Large intestine (tissue), 12 donors: Measurements from ENCODE around the gene ZNF222. TPM values are rescaled to one million over a fixed set of nuclear protein-coding genes. Genes with fewer than 3 reads are reported as not detected.

ENCODE experiments used
- DNase-seq, 2 donors: peaks; one replicate each; pipeline versions ENCODE4 v3.0.0 to v3.0.0-alpha.2; 2013
- H3K27ac ChIP-seq: one replicate; pipeline ENCODE4 v1.5.1; 2013; ENCODE audit warnings: low read length
- H3K27me3 ChIP-seq: 2 replicates; pipeline ENCODE4 v1.6.1; 2013; ENCODE audit warnings: low read length; ENCODE audit not compliant: control insufficient read depth, insufficient read depth
- H3K36me3 ChIP-seq: 2 replicates; pipeline ENCODE4 v1.6.1; 2013; ENCODE audit warnings: low read length; ENCODE audit not compliant: control insufficient read depth, insufficient read depth
- H3K4me1 ChIP-seq: one replicate; pipeline ENCODE4 v1.6.1; 2013; ENCODE audit warnings: low read length; ENCODE audit not compliant: control insufficient read depth, insufficient read depth
- H3K4me3 ChIP-seq: one replicate; pipeline ENCODE4 v1.5.1; 2013; ENCODE audit warnings: low read length
- H3K9me3 ChIP-seq: one replicate; pipeline ENCODE4 v1.6.1; 2013; ENCODE audit warnings: mild to moderate bottlenecking, low read depth, low read length, moderate library complexity; ENCODE audit not compliant: control insufficient read depth
- whole genome bisulfite sequencing: methylation state at CpG from one replicate; pipeline ENCODE4 v1.1.5; 2013; ENCODE audit warnings: low lambda C conversion rate; ENCODE audit not compliant: insufficient coverage; 5-methylcytosine and 5-hydroxymethylcytosine counted together
- long read RNA-seq, 11 donors: transcript quantifications; one replicate each; lab custom pipeline, GENCODE V29; 2026
- polyA plus RNA-seq: library from polyadenylated mRNA; unstranded; fragments of 120-200 nt; gene quantifications from one replicate; pipeline ENCODE4 v1.2.1, GENCODE V29; 2013

ZNF222 gene
- polyA plus RNA-seq = 6.7 TPM
- long read RNA-seq, donor 1, partial matches to known transcripts = 0 of 1 reads
- long read RNA-seq, donor 1, other reads (novel, unspliced or antisense) = 0 of 1 reads
- long read RNA-seq, donor 2 = 0 reads
- long read RNA-seq, donor 3 = 0 reads
- long read RNA-seq, donor 4, partial matches to known transcripts = 0 of 1 reads
- long read RNA-seq, donor 4, other reads (novel, unspliced or antisense) = 0 of 1 reads
- long read RNA-seq, donor 5 = 0 reads
- long read RNA-seq, donor 6, partial matches to known transcripts = 0 of 1 reads
- long read RNA-seq, donor 6, other reads (novel, unspliced or antisense) = 0 of 1 reads
- long read RNA-seq, donor 7 = 0 reads
- long read RNA-seq, donor 8, partial matches to known transcripts = 0 of 1 reads
- long read RNA-seq, donor 8, other reads (novel, unspliced or antisense) = 0 of 1 reads
- long read RNA-seq, donor 9 = 0 reads
- long read RNA-seq, donor 10 = 0 reads
- long read RNA-seq, donor 11, partial matches to known transcripts = 0 of 2 reads
- long read RNA-seq, donor 11, other reads (novel, unspliced or antisense) = 0 of 2 reads

DNA sequence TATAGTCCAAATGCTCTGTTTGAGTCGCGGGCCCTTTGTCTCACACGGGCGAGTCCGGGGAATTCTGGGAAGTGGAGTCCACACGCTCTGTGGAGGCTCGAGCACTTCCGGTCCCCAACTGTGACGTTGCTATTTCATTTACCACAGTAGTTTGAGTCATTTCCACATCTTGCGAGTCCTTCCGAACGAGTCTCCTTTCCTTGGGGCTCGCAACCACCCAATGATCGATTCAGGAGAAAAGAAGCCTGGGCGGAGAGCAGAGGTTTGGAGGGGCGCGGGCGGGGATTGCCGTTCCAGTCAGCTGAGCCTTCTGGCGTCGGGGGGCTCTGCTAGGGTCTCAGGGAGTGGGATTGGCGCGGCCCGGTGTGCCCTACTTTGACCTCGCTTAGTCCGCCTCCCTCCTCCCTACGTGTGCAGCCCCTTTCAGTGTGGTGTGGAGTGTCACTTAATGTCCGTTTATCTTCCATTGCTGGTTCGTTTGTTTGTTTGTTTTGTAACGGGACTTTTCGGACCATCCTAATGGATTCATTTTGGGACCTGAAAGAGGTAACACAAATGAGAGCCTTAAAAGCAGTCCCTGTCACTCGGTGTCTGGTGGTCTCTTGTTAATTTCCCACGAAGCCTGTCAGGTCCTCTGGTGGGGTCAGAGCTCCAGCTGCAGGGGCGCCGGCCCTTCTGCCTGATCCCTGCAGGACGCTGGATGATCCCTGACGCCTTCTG lies at the start of gene ZNF222:
Gene ZNF222, plus strand, starts transcription at position 163 of the 720 bp plus-strand sequence. Its CDS starts 58 bp downstream, at position 221.
- Histone ChIP-seq H3K4me3 (peak within 1 kb of the TSS; percentile 86), H3K27ac (peak within 1 kb of the TSS; percentile 32), H3K9me3 (peaks cover 4% of the 10 kb centered on the region), H3K36me3 (peaks cover 30% of the 10 kb centered on the region), H3K27me3 (no peaks in the 10 kb centered on the region), H3K4me1 (no peaks in the 10 kb centered on the region)
- peak; percentile 80 to 89 for DNase-seq
- WGBS = 0% methylated on average over 2 of the region's 37 CpGs

DNA sequence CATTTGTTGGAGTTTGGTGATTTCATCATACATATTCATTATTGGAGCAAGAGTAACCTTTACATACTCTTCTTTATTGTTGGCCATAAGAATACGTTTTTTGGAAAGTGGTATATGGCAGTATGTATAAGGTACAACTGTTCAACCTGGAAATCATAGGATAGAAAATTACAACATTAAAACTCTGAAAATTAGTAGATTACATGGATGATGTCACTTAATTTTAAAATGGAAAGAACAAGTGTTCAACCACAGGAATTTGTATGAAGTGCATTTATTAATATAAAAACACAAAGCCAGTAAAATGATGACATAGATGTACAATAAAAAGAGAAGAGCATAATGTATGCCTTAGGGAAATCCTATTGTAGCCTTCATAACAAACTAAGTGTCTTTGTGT lies 48.4 kb upstream of the ZNF222 start:
- WGBS = 83% methylated on average over 1 of the region's 1 CpG
- peaks cover 22% of the 10 kb centered on the region for H3K9me3 ChIP-seq
- DNase-seq = no peak

DNA sequence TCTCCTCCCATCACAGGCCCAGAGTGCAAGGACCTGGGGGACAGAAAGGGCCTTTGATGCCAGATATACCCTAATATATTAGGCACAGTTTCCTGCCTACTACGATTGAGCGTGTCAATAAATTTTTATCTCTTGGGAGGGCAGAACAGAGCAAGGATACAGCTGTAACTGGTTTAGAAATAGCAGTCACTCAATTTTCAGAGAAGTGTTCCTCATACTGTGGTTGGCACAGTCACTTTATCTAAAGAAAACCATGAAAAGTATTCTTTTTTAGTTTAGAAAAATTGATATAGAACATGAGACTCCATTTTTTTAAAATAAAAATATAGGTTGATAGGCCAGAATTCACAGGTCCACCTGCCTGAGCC lies 41.7 kb upstream of the ZNF222 start:
- WGBS = no CpG with 5 or more reads among the region's 2 CpGs
- Histone ChIP-seq H3K27me3 (no peaks in the 10 kb centered on the region), H3K4me3 (peak overlapping the region; percentile 65), H3K27ac (no peak overlapping the region), H3K4me1 (no peaks in the 10 kb centered on the region), H3K36me3 (peaks cover 6% of the 10 kb centered on the region), H3K9me3 (peaks cover 3% of the 10 kb centered on the region)
- no peak for DNase-seq

More for the DNA sequence above, 48.4 kb upstream of the ZNF222 start:
- no peaks in the 10 kb centered on the region for H3K36me3 ChIP-seq
- H3K4me1 ChIP-seq = no peaks in the 10 kb centered on the region
- H3K27me3 ChIP-seq = no peaks in the 10 kb centered on the region
- H3K27ac ChIP-seq = no peak overlapping the region
- H3K4me3 ChIP-seq = no peak overlapping the region

DNA sequence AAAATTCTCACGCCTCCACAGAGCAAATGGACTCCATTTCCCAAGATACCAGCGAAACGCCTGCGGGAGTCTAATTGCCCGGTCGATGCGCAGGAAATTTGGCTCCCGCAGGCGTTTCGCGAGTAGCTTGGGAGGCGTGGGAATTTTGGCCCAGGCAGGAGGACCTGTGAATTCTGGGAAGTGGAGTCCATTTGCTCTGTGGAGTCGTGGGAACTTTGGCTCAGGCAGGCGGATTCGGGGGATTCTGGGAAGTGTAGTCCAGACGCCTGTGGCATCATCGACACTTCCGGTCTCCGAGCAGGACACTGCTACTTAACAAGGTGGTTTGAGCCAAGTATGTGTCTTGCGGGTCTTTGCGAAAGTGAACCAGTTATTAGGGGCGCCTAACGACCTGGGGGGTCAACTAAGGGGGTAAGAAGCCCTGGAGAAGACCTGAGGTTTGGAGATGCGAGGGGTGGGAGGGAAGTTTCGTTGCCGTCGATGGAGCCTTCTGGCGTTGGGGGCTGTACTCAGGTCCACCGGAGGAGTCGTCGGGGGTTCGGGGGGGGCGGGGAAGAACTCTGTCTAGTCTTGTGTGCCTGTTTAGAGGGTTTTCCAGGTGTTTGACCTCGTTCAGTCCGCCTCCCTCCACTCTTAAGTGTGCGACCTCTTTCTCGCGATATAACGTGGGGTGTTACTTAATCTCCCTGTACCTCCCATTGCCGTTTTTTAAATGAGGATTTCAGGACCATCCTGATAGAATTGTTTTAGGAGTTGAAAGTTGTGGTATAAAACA lies 41.1 kb upstream of the ZNF222 start, which contains the start of gene ZNF155:
Gene ZNF155, plus strand, starts transcription at position 277 of the 775 bp plus-strand sequence. CDS start 4,356 bp downstream, outside the sequence.
- H3K9me3 ChIP-seq = peaks cover 3% of the 10 kb centered on the region
- H3K27me3 ChIP-seq = no peaks in the 10 kb centered on the region
- H3K36me3 ChIP-seq = peaks cover 11% of the 10 kb centered on the region
- WGBS = no CpG with 5 or more reads among the region's 40 CpGs
- peak within 1 kb of the TSS; percentile 20 for H3K27ac ChIP-seq
- peak within 1 kb of the TSS; percentile 65 for H3K4me3 ChIP-seq
- H3K4me1 ChIP-seq = no peaks in the 10 kb centered on the region
- peak; percentile 91 to 94 for DNase-seq

DNA sequence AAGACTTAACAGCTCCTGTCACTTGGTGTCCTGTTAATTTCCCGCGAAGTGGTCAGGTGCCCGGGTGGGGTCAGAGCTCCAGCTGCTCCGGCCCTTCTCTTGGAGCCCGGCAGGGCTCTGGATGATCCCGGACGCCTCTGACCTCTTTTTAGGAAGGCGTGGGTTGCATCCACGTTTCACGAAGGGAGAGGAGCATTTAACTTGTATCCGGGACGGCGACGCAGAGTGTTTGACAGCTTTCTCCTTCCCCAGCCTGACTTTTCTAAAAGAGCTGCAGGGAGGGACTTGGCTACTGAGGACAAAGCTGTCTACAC lies 40.5 kb upstream of the ZNF222 start:
- peaks cover 3% of the 10 kb centered on the region for H3K9me3 ChIP-seq
- H3K4me1 ChIP-seq = no peaks in the 10 kb centered on the region
- H3K27ac ChIP-seq = no peak overlapping the region
- no CpG with 5 or more reads among the region's 14 CpGs for WGBS
- H3K27me3 ChIP-seq = no peaks in the 10 kb centered on the region
- peaks cover 16% of the 10 kb centered on the region for H3K36me3 ChIP-seq
- no peak for DNase-seq
- H3K4me3 ChIP-seq = peak overlapping the region; percentile 65

DNA sequence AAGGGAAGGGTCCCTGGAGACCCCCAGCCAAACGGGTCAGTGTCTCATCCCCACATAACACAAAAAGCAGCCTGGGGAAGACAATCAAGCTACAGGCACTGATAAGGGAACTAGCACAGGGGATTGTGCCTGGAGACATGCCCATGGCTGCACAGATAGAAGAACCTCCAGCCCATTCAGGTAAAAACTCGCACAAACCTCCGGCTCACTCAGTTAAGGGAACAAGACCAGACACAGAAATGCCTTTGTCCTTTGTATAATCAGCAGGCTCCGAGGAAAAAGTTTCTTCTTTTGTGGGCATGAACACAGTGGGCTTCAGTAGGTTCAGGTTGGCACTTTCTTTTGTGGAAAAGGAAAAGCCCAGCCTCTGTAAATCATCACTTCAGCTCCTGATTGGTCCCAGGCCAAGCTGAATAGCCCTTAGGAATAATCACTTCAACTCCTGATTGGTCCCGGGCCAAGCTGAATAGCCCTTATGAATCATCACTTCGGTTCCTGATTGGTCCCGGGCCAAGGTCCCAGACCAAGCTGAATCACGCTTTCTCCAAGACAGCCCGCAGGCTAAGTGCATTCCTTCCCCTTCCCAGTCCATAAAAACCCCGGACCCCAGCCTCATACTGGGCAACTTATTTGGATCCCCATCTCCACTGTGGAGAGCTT lies 27.4 kb upstream of the ZNF222 start:
- no peaks in the 10 kb centered on the region for H3K4me1 ChIP-seq
- H3K36me3 ChIP-seq = peaks cover 25% of the 10 kb centered on the region
- no peak overlapping the region for H3K27ac ChIP-seq
- H3K9me3 ChIP-seq = no peaks in the 10 kb centered on the region
- no peak for DNase-seq
- no peak overlapping the region for H3K4me3 ChIP-seq
- WGBS = no CpG with 5 or more reads among the region's 10 CpGs
- no peaks in the 10 kb centered on the region for H3K27me3 ChIP-seq

DNA sequence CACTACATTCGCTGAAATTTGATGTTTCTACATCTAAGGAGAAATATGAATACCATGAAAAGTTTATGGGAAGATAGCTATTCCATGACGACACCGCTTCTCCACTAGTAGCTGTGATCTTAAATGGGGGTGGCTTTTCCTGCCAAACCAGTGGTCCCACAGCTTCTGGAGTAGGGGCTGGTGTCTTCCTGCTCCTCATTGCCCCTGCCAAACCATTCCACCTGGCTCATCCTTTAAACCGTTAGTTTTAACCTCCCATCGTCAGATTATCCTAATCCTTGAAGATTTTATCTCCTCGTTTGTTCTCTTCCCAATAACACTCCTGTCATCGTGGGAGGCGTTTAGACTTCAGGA lies 23.0 kb upstream of the ZNF222 start:
- WGBS = 0% methylated on average over 2 of the region's 8 CpGs
- Histone ChIP-seq H3K36me3 (peaks cover under 1% of the 10 kb centered on the region), H3K27ac (peak overlapping the region; percentile 78), H3K9me3 (no peaks in the 10 kb centered on the region), H3K4me3 (peak overlapping the region; percentile 81), H3K4me1 (peaks cover 3% of the 10 kb centered on the region), H3K27me3 (no peaks in the 10 kb centered on the region)
- no peak for DNase-seq

DNA sequence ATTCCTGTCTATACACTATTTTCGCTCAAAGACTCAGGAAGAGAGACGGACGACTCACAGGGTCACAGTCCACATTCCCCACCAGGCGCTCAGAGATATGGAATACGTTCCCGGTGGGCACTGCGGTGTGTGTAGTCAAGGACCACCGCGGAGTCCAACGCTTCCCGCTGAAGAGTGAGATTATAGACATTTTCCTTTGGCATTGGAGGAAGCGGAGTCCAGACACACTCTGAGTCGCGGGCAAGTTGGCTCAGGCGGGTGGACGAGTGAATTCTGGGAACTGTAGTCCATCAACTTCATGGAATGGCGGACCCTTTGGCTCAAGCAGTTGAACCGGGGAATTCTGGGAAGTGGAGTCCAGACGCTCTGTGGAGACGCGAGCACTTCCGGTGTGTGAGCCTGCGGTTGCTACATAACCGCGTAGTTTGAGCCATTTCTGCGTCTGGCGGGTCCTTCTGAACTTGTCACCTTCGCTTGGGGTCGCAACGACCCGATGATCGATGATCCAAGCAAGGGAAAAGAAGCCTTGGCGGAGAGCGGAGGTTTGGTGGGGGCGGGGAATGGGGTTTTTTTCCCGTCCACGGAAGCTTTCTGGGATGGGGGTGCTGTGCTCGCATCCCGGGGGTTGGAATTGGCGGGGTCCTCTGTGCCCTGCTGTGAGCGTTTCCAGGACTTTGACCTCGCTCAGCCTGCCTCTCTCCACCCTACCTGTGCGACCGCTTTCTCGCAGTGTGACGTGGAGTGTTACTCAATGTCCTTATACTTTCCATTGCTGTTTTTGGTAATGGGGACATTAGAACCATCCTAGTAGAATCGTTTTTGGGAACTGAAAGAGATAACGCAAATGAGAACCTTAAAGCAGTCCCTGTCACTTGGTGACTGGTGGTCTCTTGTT lies 22.4 kb upstream of the ZNF222 start, which contains the start of gene ZNF230:
Gene ZNF230, plus strand, starts transcription at position 392 of the 895 bp plus-strand sequence. CDS start 4,122 bp downstream, outside the sequence.
- Histone ChIP-seq H3K4me3 (peak within 1 kb of the TSS; percentile 81), H3K27me3 (no peaks in the 10 kb centered on the region), H3K9me3 (no peaks in the 10 kb centered on the region), H3K27ac (peak within 1 kb of the TSS; percentile 78), H3K4me1 (peaks cover 3% of the 10 kb centered on the region), H3K36me3 (peaks cover 7% of the 10 kb centered on the region)
- peak; percentile 97 to 98 for DNase-seq
- no CpG with 5 or more reads among the region's 48 CpGs for WGBS

DNA sequence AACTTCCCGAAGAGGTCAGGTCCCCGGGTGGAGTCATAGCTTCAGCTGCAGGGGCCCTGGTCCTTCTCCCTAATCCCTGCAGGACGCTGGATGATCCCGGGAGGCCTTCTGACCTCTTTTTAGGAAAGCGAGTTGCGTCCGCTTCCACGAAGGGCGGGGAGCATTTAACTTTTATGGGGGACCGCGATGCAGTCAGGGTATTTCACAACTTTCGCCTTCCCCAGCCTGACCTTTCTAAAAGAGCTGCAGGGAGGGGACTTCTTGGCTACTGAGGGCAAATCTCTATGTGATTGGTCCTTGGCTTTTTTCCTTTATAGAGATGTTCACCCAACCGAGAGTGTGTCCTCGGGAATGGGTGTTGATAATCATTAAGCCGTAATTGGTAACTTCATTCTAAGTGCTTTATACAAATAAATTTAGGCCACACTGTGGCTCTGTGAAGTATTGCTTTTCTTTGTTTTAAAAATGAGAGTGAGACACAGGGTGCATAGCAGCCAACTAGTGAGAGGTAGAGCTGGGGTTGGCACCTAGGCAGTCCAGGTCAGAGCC lies 21.6 kb upstream of the ZNF222 start:
- Histone ChIP-seq H3K4me3 (peak overlapping the region; percentile 81), H3K27me3 (no peaks in the 10 kb centered on the region), H3K27ac (peak overlapping the region; percentile 78), H3K9me3 (no peaks in the 10 kb centered on the region), H3K36me3 (peaks cover 14% of the 10 kb centered on the region), H3K4me1 (peaks cover 3% of the 10 kb centered on the region)
- no CpG with 5 or more reads among the region's 15 CpGs for WGBS
- peak in 1 of 2 donors; percentile 46 for DNase-seq
